Measurements from ENCODE around the gene CNTN4.

GRCh38 chr3:2784627-2785026 lies 686.0 kb downstream of the CNTN4 start:
- TF ChIP-seq, protein P1, sequence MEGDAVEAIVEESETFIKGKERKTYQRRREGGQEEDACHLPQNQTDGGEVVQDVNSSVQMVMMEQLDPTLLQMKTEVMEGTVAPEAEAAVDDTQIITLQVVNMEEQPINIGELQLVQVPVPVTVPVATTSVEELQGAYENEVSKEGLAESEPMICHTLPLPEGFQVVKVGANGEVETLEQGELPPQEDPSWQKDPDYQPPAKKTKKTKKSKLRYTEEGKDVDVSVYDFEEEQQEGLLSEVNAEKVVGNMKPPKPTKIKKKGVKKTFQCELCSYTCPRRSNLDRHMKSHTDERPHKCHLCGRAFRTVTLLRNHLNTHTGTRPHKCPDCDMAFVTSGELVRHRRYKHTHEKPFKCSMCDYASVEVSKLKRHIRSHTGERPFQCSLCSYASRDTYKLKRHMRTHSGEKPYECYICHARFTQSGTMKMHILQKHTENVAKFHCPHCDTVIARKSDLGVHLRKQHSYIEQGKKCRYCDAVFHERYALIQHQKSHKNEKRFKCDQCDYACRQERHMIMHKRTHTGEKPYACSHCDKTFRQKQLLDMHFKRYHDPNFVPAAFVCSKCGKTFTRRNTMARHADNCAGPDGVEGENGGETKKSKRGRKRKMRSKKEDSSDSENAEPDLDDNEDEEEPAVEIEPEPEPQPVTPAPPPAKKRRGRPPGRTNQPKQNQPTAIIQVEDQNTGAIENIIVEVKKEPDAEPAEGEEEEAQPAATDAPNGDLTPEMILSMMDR (IDR thresholded peaks at IDR 0.05): no peak
- TF ChIP-seq POLR2AphosphoS5 (IDR thresholded peaks at IDR 0.05): no peak

Data from upper lobe of left lung (tissue), 4 donors.